GM19239 (cell line): ENCODE measurements around the gene CDK19.
"Not testable (repeated sequence)": the region's sequence is repeated elsewhere in the genome, so short reads cannot be mapped to it uniquely, and the experiment has no call there.

Experiments used
- DNase-seq: peaks from one replicate; pipeline ENCODE4 v3.0.0; 2011; ENCODE audit warnings: low spot score; ENCODE audit not compliant: insufficient read length
- FAIRE-seq: peaks from 2 replicates; lab custom pipeline; 2011; peaks lifted over from hg19 to GRCh38; lab: Jason Lieb, UNC

The CDK19 gene

DNA sequence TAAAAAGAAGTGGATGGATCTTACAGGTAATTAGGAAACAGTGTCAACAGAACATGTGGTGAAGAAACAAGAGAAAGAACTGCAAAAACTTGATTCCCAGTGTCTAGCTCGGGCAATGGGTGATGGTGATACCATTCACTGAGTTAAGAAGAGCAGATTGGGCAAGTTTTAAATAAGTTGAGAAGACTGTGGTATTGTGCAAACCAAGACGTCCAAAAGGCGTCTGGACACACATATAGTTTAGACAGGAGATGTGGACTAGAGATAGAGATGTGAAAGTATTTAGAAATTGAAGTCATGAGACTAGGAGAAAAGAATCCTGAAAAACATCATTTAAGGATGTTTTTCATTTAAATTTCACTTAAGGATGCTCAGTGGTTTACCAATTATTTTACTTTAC is 53.9 kb downstream of the CDK19 start:
- DNase-seq (no peak), FAIRE-seq (no peak)

DNA sequence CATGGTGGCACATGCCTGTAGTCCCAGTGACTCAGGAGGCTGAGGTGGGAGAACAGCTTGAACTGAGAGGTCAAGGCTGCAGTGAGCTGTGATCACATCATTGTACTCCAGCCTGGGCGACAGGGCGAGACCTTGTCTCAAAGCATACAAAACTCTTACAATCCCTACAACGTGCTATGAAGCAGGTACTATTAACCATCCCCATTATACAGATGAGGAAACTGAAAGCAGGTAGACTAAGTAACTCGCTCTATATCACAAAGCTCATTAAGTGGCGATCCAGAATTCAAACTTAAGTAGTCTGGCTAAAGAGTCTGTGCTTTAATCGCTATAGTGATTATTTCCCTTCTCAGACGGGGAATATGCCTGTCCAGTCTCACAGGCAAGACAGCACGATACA is 54.7 kb downstream of the CDK19 start:
- FAIRE-seq (no peak), DNase-seq (no peak)

DNA sequence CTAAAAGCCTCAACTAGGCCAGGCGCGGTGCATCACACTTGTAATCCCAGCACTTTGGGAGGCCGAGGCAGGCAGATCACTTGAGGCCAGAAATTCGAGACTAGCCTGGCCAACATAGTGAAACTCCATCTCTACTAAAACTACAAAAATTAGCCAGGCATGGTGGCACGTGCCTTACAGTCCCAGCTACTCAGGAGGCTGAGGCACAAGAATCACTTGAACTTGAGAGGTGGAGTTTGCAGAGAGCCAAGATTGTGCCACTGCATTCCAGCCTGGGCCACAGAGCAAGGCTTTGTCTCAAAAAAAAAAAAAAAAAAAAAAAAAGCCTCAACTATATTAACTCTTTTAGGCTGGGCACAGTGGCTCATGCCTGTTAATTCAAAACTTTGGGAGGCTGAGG is 55.2 kb downstream of the CDK19 start:
- DNase-seq, FAIRE-seq: not testable (repeated sequence)

DNA sequence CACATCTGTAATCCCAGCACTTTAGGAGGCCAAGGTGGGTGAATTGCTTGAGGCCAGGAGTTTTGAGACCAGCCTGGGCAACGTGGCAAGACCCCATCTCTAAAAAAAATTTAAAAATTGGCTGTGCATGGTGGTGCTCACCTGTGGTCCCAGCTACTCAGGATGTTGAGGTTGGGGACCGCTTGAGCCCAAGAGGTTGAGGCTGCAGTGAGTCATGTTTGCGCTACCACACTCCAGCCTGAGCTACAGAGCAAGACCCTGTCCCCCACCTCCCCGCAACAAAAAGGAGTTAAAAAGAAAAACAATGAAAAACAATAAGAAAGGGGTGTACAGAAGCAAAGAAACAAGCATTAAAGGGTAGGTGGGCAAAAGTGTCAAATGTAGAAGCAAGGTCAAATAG is 57.3 kb downstream of the CDK19 start:
- FAIRE-seq = no peak
- DNase-seq = no peak

DNA sequence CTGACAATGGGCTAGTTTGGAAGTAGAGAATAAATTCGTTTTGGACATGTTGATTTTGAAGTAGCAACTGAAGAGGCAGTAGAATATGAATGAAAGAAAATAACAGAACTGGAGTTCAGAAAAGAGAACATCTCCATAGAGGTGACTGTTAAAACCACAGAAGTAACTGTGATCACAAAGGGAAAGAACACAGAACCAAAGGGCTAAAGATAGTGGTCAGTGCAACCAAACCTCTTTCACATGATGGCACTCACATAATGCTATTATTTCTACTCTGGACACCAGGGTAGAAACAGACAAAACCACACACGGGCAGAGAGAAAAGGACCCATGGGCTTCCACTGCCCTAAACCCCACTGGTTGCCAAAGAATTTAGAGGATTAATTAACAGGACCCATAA is 58.5 kb downstream of the CDK19 start:
- FAIRE-seq (peak; percentile 73), DNase-seq (no peak)

DNA sequence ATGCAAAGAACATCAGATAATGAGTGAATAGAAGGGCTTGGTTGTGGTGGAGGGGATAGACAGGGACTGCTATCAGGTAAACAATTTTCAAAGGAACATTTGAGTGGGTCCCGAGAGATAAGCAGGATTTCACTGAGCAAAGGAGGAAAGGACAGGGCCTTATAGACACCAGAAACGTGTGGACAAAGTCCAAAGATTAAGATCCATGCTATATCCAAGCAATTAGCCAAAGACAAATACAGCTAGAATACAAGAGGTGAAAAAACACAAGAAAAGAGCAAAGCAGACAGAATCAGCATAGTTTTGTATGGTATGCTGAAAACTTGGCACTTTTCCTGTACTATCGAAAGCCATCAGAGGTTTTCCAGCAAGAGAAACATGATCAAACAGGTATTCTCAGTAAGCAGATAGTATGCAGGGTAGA is 59.8 kb downstream of the CDK19 start:
- FAIRE-seq (no peak), DNase-seq (no peak)

DNA sequence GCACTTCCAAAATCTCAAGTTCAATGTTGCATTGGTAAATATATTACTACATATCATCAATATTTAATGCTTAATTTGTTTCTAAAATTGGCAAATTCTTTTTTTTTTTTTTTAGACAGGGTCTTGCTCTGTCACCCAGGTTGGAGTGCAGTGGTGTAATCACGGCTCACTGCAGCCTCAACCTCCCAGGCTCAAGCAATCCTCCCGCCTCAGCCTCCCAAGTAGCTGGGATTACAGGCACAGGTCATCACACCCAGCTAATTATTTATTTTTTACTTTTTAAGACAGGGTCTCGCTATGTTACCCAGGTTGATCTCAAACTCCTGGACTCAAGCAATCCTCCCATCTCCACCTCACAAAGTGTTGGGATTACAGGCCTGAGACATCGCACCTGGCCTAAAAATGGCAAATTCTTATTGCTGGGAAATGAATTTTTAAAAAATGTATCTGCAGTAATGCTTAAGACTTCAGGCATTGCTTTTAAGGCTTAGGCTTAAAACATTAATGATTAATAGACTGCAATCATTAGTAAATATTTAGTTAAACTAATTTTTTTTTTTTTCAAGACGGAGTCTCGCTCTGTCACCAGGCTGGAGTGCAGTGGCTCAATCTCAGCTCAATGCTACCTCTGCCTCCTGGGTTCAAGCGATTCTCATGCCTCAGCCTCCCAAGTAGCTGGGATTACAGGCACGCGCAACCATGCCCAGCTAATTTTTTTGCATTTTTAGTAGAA is 61.2 kb downstream of the CDK19 start:
- FAIRE-seq, DNase-seq: not testable (repeated sequence)

DNA sequence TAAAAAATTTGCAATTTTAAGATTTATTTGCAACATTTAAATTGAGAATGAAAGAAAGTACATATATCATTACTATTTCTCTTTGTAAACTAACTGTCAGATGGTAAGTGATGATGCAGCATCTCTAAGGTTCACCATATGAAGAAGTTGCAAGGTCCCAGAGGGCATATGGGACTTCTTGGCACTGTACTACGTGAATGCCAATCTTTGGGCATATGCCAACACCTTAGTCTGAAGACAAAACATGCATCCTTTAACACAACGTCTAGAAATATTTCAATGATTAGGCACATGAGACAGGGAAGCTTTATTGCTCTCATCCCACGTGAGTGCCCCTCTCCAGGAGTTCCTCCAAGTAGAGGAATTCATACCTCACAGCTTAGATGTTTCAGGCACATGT is 66.8 kb downstream of the CDK19 start:
- peak; percentile 23 for FAIRE-seq
- DNase-seq = no peak

DNA sequence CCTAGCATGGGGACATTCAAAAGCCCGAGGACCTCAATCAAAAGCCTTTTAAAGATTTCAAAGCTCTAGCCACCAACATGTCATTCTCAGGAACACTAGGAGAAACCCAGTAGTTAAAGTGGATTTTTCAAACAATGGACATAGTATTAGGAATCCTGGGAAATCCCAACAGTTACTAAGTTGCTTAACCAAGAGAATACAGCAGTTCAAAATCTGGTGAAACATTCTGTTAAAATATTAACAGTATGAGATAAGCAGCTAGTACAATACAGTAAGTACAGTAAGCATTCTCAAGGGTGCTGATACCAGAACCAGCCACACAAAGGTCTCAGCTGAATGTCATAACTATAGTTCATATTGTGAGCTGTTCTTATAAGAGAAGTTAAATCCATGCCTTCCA is 68.6 kb downstream of the CDK19 start:
- DNase-seq (no peak), FAIRE-seq (no peak)

DNA sequence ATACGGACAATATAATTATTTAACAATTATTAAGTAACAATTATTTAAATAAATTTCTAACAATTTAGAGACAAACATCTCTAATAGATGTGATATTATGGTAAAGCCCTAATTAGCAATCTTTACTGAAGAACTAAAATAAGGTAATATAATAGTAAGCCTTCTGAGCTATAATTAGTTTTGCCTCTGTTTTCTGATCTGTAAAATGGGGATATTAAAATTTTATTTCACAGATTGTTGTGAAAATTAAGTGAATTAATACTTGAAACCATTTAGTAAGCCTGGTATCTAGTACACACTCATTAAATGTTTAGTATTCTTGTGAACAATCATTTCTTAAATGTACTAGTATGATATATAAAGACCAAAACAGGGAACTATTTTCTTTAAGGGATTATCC is 70.3 kb downstream of the CDK19 start:
- FAIRE-seq (no peak), DNase-seq (no peak)

DNA sequence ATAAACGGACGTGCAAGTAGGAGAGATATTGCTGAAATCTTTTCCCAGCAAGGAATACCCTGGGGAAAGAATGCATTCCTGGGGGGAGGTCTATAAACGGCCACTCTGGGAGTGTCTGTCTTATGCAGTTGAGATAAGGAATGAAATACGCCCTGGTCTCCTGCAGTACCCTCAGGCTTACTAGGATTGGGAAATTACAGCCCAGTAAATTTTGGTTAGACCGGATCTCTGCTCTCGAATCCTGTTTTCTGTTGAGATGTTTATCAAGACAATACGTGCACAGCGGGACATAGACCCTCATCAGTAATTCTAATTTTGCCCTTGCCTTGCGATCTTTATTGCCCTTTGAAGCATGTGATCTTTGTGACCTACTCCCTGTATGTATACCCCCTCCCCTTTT is 72.7 kb downstream of the CDK19 start:
- FAIRE-seq, DNase-seq: not testable (repeated sequence)

DNA sequence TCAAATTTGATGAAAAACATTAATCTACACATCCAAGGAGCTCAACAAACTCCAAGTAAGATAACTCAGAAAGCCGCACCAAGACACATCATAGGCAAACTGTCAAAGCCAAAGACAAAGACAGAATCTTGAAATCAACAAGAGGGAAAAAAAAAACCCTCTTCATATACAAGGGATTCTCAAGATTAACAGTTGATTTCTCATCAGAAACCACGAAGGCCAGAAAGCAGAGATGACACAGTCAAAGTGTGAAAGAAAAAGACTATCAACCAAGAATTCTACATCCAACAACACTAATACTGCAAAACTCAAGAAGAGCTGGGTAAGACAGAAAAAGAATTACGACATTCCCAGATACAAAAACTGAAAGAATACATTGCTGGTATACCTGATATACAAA is 73.8 kb downstream of the CDK19 start:
- no peak for FAIRE-seq
- DNase-seq = no peak

DNA sequence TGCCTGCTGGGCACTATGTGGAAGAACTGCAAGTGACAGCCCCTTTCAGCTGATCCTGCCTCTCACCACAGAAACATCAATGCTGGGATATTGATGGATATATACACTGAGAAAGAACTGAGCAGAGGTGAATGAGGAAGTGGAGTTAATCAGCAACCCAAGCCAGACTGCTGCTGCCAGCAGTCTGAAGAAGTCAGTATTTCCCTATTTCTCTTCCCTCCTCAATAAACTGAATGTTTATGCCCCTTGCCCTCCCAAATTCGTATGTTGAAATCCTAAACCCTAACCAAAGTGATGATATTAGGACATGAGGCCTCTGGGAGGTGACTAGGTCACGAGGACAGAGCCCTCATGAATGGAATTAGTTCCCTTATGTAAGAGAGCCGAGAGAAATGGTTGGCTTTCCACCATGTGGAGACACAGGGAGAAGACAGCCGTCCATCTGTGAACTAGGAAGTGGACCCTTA is 76.3 kb downstream of the CDK19 start:
- DNase-seq (peak; percentile 8), FAIRE-seq (peak; percentile 87)

DNA sequence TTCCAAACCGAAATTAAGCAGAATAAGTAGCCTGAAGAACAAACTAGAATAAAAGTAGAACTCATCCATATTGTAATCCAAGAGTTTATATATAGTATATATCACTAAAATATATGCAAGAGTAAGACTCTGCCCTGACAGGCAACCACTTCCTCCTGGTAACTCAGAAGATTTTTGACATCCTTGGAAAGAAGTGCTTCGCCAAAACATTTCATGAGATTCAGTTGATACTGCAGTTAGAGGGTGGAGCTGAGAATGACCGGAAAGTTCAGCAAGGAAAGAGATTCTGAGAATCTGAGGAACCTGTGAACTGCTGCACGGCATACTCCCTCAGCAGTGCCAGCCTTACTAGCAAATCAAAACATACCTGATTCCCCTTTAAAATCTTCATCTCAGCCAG is 79.6 kb downstream of the CDK19 start:
- no peak for FAIRE-seq
- no peak for DNase-seq

DNA sequence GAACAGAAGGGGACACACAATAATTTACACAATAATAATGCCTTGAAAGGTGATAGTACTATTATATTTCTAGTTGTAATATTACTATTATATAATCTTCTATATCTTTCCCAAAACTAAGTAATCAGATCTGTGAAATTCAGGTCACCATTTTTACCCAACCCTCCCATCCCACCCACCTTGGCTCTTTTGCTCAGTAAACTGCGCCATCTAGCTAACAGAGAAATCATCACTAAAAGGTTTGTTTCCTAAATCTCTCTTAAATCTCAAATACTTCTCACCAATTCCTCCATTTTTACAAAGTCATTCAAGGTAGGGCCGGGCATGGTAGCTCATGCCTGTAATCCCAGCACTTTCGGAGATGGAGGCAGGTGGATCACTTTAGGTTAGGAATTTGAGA is 83.4 kb downstream of the CDK19 start:
- DNase-seq (no peak), FAIRE-seq (no peak)

DNA sequence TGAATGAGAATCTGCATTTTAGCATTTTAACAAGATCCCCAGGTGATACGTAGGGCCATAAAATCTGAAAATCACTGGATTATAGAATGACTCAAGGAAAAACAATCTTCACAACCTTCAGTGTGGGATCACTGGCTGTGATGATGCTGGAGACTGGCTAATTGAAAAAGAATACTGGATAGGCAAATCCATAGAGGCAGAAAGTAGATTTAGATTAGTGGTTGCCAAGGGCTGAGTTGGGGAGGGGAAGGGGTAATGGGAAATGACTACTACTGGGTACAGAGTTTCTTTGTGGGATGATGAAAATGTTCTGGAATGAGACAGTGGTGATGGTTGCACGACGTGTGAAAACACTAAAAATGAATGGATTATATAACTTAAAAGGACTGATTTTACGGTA is 84.1 kb downstream of the CDK19 start:
- no peak for FAIRE-seq

DNA sequence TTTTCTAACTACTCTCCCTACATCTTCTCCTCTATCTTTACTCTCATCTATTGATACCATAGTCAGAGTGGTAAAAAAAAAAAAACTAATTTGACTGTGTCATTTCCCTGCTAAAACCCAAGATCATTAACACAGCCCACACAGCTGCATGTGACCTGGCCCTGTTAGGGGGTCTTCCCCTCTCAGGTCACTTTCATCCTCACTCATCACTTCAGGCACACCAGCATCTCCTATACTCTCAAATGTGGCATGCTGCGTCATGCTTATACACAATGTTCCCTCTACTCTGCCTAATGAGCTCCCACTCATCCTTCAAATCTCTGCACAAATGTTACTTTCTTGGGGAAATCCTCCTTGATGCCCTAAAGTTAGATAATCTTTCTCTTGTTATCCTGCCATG is 86.8 kb downstream of the CDK19 start:
- DNase-seq (no peak), FAIRE-seq (no peak)

More for the DNA sequence above, 84.1 kb downstream of the CDK19 start:
- no peak for DNase-seq

DNA sequence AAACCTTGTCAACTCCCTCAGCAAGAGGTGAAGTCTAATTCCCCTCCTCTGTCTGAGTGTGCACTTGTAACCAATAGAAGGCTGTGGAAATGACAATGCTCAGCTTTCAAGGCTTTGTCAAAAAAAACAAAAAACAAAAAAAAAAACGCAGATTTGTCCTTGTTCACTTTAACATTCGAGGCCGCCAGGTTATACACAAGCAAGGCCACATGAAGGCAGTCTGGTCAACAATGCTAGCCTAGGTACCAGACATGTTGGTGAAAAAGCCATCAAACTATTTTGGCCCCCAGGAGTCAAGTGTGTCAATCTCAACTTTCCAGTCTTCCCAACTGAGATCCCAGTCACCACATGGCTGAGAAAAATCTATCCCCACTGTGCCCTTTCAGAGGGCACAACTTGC is 92.3 kb downstream of the CDK19 start:
- FAIRE-seq = no peak
- no peak for DNase-seq

DNA sequence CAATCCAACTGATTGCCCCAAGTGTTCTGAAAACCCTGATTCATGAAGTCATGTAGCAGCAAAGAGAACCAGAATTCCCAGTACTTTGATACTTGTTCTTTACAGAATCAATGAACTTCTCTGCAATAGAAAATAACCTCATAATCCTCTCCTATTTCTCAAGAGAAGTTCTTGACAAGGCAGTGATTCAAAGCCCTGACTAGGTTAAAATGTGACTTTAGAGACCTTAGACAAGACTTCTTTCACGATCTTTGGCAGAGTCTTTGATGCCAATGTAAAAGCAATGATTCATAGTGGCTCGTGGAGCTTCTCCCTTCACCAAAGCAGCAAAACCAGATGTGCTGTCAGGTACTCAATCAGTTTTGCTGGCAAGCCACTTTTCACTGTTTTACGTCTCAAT is 95.2 kb downstream of the CDK19 start:
- DNase-seq = no peak
- FAIRE-seq = no peak

DNA sequence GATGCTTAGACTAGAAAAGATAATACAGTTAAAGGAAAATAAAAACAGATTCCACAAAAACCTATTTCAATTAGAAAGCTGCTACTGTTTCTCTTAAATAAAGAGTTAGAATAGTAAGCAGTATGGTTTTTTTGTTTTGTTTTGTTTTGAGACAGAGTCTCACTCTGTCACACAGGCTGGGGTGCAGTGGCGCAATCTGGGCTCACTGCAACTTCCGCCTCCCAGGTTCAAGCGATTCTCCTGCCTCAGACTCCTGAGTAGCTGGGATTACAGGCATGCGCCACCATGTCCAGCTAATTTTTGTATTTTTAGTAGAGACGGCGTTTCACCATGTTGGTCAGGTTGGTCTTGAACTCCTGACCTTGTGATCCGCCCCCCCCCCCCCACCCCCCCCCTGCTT is 95.7 kb downstream of the CDK19 start:
- FAIRE-seq, DNase-seq: not testable (repeated sequence)

DNA sequence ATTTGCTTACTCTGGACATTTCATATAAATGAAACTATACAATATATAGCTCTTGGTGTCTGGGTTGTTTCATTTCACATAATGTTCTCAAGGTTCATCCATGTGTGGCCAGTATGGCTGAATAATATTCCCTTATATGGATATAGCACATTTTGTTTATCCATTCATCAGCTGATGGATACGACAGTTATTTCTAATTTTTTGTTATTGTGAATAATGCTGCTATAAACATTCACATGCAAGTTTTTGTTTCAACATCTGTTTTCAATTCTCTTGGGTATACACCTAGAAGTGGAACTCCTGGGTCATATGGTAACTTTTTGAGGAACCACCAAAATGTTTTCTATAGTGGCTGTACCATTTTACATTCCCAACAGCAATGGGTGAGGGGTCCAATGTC is 101.1 kb downstream of the CDK19 start:
- FAIRE-seq (peak; percentile 23), DNase-seq (no peak)

DNA sequence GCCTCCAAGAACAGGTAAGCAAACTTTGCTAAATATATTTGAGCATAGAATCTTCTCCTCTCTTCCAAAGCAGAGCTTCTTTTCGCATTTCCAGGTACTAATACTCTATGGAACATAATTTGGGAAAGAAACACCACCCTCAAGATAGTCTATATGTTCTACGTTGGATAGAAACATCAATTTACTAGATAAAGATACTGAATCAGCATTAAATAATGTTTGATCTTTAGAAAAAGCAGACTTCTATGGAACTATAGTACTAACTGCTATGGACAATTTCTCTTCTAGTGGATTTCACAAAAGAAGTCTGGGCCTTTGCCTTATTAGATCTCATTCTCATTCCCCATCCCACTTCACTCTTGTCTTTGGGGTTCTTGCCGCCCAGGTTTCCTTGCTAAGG is 103.0 kb downstream of the CDK19 start:
- DNase-seq (no peak), FAIRE-seq (no peak)
